BJ (cell line): ENCODE data around the gene FBXO31. TPM values are rescaled to one million over a fixed set of nuclear protein-coding genes. Genes with fewer than 3 reads are reported as not detected.

Experiments
- CTCF ChIA-PET: fragments of 350-600 bp; formaldehyde crosslinking; extraction: SDS; loops from one replicate; lab custom pipeline; 2021; ENCODE audit warnings: antibody characterized with exemption, inconsistent platforms; lab: Yijun Ruan, JAX
- POLR2A ChIA-PET: fragments of 300-600 bp; sonication (Branson Sonifier 250); formaldehyde crosslinking; extraction: SDS; loops from one replicate; lab custom pipeline; 2021; ENCODE audit warnings: antibody characterized with exemption; lab: Charles Lee
- DNase-seq: peaks from one replicate; pipeline ENCODE4 v3.0.0-alpha.2; 2011; ENCODE audit warnings: low read depth
- H3K27me3 ChIP-seq: 2 replicates; pipeline ENCODE4 v1.6.0; 2011; ENCODE audit warnings: low read length; ENCODE audit not compliant: control insufficient read depth, insufficient read depth
- H3K36me3 ChIP-seq: 2 replicates; pipeline ENCODE4 v1.5.1; 2011; ENCODE audit warnings: low read length; ENCODE audit not compliant: control insufficient read depth, insufficient read depth
- H3K4me3 ChIP-seq: 2 replicates; pipeline ENCODE4 v1.5.1; 2011; ENCODE audit warnings: low read depth, mild to moderate bottlenecking, control low read depth, low read length
- polyA plus RNA-seq: library from polyadenylated mRNA; depleted of rRNA; stranded (reverse); fragments of >200 nt; gene quantifications from 2 replicates; pipeline ENCODE4 v1.2.3, GENCODE V29; 2011
- TF ChIP-seq, protein P1 (sequence below): IDR thresholded peaks from 2 replicates; pipeline ENCODE4 v1.5.1; 2011; ENCODE audit warnings: low read depth, mild to moderate bottlenecking, control low read depth, inconsistent platforms, low read length, moderate library complexity; ENCODE audit not compliant: insufficient read depth

The FBXO31 gene
- polyA plus RNA-seq, 1 experiment = 24.8 TPM

GRCh38 chr16:87369796-87370719, 13.5 kb downstream of the FBXO31 start:
- ChIA-PET CTCF (interaction anchor here (0.7 to 1.0 kb wide), 3 partner anchors 8 to 53 kb away, joined by 3 to 6 read pairs (median 5); partner anchors contain the start of gene C16orf95), POLR2A (no interaction called here)
- Histone ChIP-seq H3K36me3 (peaks cover 3% of the 10 kb centered on the region; the same call in 1 of the 2 replicates), H3K27me3 (no peaks in the 10 kb centered on the region), H3K4me3 (no peak overlapping the region)
- DNase-seq = no peak
- TF ChIP-seq, protein P1, sequence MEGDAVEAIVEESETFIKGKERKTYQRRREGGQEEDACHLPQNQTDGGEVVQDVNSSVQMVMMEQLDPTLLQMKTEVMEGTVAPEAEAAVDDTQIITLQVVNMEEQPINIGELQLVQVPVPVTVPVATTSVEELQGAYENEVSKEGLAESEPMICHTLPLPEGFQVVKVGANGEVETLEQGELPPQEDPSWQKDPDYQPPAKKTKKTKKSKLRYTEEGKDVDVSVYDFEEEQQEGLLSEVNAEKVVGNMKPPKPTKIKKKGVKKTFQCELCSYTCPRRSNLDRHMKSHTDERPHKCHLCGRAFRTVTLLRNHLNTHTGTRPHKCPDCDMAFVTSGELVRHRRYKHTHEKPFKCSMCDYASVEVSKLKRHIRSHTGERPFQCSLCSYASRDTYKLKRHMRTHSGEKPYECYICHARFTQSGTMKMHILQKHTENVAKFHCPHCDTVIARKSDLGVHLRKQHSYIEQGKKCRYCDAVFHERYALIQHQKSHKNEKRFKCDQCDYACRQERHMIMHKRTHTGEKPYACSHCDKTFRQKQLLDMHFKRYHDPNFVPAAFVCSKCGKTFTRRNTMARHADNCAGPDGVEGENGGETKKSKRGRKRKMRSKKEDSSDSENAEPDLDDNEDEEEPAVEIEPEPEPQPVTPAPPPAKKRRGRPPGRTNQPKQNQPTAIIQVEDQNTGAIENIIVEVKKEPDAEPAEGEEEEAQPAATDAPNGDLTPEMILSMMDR = no peak

- TF ChIP-seq, protein P1 = no peak
- POLR2A ChIA-PET = no interaction called here
- H3K27me3 ChIP-seq = no peaks in the 10 kb centered on the region
- CTCF ChIA-PET = interaction anchor here (1.0 kb wide), 1 partner anchor 48 kb away, joined by 3 read pairs; no protein-coding TSS in a partner anchor
- H3K36me3 ChIP-seq = peaks cover 3% of the 10 kb centered on the region; the same call in 1 of the 2 replicates
- no peak for DNase-seq
- no peak overlapping the region for H3K4me3 ChIP-seq
These were observed 14.3 kb downstream of the FBXO31 start for GRCh38 chr16:87369117-87369765.

DNA sequence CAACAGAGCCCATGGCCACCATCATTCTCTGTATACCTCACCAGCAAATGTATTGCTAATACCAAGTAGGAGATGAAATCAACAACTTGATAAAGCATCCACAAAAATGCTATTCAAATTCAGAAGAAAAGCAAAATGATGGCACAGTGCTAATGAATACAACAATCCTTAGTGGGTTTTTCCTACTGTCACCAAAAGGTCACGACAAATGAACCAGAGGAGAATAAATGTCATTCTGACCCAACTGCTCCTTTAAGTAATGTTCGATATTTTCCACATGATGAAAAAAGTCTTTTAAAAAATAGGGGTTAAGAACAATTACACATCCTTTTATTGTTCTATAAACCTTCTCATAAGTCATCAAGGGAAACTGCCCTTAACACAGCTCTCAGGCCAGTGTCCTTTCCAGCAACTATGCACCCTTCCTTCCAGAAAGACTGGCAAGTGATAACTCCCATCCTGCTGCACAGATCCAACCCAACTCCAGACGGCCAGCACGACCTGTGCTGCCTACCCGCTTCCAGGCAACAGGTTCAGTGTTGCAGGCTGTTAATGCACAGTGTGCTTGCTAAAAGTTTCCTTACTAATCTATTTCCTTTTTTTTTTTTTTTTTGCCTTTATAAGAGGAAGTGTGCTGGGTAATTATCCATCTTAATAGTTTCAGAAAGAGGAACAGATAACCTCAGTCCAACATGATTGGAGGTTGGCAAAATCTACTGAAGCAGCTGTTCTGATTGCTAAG, 15.4 kb downstream of the FBXO31 start:
- ChIA-PET POLR2A (no interaction called here), CTCF (interaction anchor here (1.0 kb wide), 1 partner anchor 9 kb away, joined by 3 read pairs; no protein-coding TSS in a partner anchor)
- Histone ChIP-seq H3K27me3 (no peaks in the 10 kb centered on the region), H3K4me3 (no peak overlapping the region), H3K36me3 (peaks cover 4% of the 10 kb centered on the region; the same call in 1 of the 2 replicates)
- TF ChIP-seq, protein P1 = no peak
- no peak for DNase-seq

- peaks cover 4% of the 10 kb centered on the region; the same call in 1 of the 2 replicates for H3K36me3 ChIP-seq
- ChIA-PET CTCF (interaction anchor here (1.0 kb wide), 2 partner anchors 10 to 11 kb away, joined by 3 read pairs; no protein-coding TSS in a partner anchor), POLR2A (no interaction called here)
- no peak for DNase-seq
- TF ChIP-seq, protein P1 = no peak
- H3K27me3 ChIP-seq = no peaks in the 10 kb centered on the region
- no peak overlapping the region for H3K4me3 ChIP-seq
These were observed 16.0 kb downstream of the FBXO31 start for GRCh38 chr16:87367529-87367928.
